ENCODE results near the gene CD3E.

CD3E gene

DNA sequence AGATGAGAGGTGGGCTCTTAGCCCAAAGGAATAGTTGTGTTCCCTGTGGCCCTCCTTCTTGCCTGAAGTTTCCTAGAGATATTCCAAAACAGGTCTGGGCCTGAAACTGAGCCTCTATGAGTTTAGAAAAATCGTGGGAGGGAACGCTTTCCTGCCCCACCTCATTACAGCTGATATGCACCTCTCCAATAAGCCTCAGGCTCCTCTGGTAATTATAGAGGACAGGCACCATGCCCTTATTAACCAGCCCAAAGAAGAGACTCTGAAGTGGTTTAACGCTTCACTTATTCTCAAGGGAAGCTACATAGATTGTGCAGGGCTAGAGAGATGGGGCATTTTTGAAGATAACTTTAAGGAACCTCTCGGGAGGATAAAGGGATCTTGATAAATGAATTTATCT, 37.0 kb upstream of the CD3E start:
- CTCF ChIA-PET: interaction anchor here (0.6 to 1.0 kb wide), 2 partner anchors 13 to 96 kb away, joined by 3 to 4 read pairs; no protein-coding TSS in a partner anchor
- POLR2A ChIA-PET: no interaction called here
- Histone ChIP-seq H3K4me3 (ENCODE audit: low read depth, low read length) (no peak overlapping the region), H3K27ac (ENCODE audit: extremely low read depth, low read depth, low read length) (no peak overlapping the region), H3K36me3 (ENCODE audit: control insufficient read depth in 2 of 2, insufficient read depth in 1 of 2, low read length in 2 of 2) (no peaks in the 10 kb centered on the region), H3K4me1 (ENCODE audit: control insufficient read depth, insufficient read depth, low read length) (no peaks in the 10 kb centered on the region), H3K9me3 (ENCODE audit: control insufficient read depth, insufficient read depth, low read depth, low read length) (no peaks in the 10 kb centered on the region)
- peak; percentile 96 for TF ChIP-seq SP7 (tag by site-specific recombination; IDR thresholded peaks at IDR 0.05)
- no peak for TF ChIP-seq ZNF654 (tag by site-specific recombination; IDR thresholded peaks at IDR 0.05; ENCODE audit: low read depth)
- TF ChIP-seq ZNF548 (tag by site-specific recombination; IDR thresholded peaks at IDR 0.05): no peak
- TF ChIP-seq GLI2 (tag by site-specific recombination; IDR thresholded peaks at IDR 0.05; ENCODE audit: borderline replicate concordance, low read depth): no peak
- TF ChIP-seq ZIC2 (tag by site-specific recombination; IDR thresholded peaks at IDR 0.05): no peak
- TF ChIP-seq ZNF664 (tag by site-specific recombination; IDR thresholded peaks at IDR 0.05): no peak

DNA sequence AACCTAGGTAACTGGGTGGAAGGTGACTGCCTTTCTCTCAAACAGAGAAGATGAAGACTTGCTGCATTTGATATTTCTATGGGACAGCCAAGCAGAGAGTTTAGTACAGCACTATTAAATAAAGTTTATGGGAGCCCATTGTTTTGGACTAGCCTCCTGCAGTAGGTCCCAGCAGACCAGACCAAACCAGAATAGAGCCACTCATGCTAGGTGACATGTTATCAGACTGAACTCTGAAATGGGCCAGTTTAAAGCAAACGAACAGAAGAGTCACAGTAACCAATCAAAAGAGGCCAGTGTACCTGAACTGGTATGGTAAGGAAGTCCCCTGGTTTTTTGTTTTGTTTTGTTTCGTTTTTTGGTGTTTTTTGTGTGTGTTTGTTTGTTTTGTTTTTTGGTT, 32.5 kb upstream of the CD3E start:
- Histone ChIP-seq H3K4me3 (ENCODE audit: low read depth, low read length) (no peak overlapping the region), H3K36me3 (ENCODE audit: control insufficient read depth in 2 of 2, insufficient read depth in 1 of 2, low read length in 2 of 2) (no peaks in the 10 kb centered on the region), H3K9me3 (ENCODE audit: control insufficient read depth, insufficient read depth, low read depth, low read length) (no peaks in the 10 kb centered on the region), H3K4me1 (ENCODE audit: control insufficient read depth, insufficient read depth, low read length) (no peaks in the 10 kb centered on the region), H3K27ac (ENCODE audit: extremely low read depth, low read depth, low read length) (no peak overlapping the region)
- TF ChIP-seq ZNF311 (tag by site-specific recombination; IDR thresholded peaks at IDR 0.05; ENCODE audit: borderline replicate concordance): no peak
- CTCF ChIA-PET: interaction anchor here (0.6 kb wide), 1 partner anchor 8 kb away, joined by 3 read pairs; the partner anchor contains the start of gene MPZL2
- POLR2A ChIA-PET: no interaction called here

DNA sequence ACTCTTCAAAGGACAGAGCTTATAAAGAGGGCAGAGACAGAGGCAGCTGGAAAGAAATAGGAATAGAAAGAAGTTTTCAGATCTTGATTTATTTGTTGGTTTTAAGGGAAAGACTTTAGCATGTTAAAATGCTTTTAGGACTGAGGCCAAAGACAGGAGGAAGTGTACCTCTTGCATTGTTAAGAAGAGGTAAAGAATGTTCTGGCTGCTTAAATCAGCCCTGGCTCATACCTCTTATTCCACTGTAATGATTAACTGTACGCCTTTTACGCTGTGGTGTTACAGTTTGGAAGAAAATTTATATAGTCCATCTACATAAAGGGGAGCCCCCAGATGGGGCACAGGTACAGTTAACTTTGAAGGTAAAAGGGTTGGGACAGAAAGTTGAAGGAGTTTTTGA, 30.3 kb upstream of the CD3E start:
- Histone ChIP-seq H3K4me3 (ENCODE audit: low read depth, low read length) (no peak overlapping the region), H3K36me3 (ENCODE audit: control insufficient read depth in 2 of 2, insufficient read depth in 1 of 2, low read length in 2 of 2) (no peaks in the 10 kb centered on the region), H3K4me1 (ENCODE audit: control insufficient read depth, insufficient read depth, low read length) (no peaks in the 10 kb centered on the region), H3K9me3 (ENCODE audit: control insufficient read depth, insufficient read depth, low read depth, low read length) (no peaks in the 10 kb centered on the region), H3K27ac (ENCODE audit: extremely low read depth, low read depth, low read length) (no peak overlapping the region)
- ChIA-PET CTCF (no interaction called here), POLR2A (no interaction called here)
- no peak for TF ChIP-seq ZNF19 (tag by site-specific recombination; IDR thresholded peaks at IDR 0.05; ENCODE audit: low read depth)
- TF ChIP-seq ZFP69B (tag by site-specific recombination; IDR thresholded peaks at IDR 0.05): no peak
- no peak for TF ChIP-seq ZFP41 (tag by site-specific recombination; IDR thresholded peaks at IDR 0.05; ENCODE audit: borderline replicate concordance)
- TF ChIP-seq ZNF311 (tag by site-specific recombination; IDR thresholded peaks at IDR 0.05; ENCODE audit: borderline replicate concordance): no peak
- TF ChIP-seq, protein P1, sequence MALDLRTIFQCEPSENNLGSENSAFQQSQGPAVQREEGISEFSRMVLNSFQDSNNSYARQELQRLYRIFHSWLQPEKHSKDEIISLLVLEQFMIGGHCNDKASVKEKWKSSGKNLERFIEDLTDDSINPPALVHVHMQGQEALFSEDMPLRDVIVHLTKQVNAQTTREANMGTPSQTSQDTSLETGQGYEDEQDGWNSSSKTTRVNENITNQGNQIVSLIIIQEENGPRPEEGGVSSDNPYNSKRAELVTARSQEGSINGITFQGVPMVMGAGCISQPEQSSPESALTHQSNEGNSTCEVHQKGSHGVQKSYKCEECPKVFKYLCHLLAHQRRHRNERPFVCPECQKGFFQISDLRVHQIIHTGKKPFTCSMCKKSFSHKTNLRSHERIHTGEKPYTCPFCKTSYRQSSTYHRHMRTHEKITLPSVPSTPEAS (tag by site-specific recombination; IDR thresholded peaks at IDR 0.05): no peak
- no peak for TF ChIP-seq ZNF24 (tag by site-specific recombination; IDR thresholded peaks at IDR 0.05)
- TF ChIP-seq, protein P2, sequence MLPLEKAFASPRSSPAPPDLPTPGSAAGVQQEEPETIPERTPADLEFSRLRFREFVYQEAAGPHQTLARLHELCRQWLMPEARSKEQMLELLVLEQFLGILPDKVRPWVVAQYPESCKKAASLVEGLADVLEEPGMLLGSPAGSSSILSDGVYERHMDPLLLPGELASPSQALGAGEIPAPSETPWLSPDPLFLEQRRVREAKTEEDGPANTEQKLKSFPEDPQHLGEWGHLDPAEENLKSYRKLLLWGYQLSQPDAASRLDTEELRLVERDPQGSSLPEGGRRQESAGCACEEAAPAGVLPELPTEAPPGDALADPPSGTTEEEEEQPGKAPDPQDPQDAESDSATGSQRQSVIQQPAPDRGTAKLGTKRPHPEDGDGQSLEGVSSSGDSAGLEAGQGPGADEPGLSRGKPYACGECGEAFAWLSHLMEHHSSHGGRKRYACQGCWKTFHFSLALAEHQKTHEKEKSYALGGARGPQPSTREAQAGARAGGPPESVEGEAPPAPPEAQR (tag by site-specific recombination; IDR thresholded peaks at IDR 0.05): no peak
- no peak for TF ChIP-seq ZNF549 (tag by site-specific recombination; IDR thresholded peaks at IDR 0.05)
- TF ChIP-seq, protein P3, sequence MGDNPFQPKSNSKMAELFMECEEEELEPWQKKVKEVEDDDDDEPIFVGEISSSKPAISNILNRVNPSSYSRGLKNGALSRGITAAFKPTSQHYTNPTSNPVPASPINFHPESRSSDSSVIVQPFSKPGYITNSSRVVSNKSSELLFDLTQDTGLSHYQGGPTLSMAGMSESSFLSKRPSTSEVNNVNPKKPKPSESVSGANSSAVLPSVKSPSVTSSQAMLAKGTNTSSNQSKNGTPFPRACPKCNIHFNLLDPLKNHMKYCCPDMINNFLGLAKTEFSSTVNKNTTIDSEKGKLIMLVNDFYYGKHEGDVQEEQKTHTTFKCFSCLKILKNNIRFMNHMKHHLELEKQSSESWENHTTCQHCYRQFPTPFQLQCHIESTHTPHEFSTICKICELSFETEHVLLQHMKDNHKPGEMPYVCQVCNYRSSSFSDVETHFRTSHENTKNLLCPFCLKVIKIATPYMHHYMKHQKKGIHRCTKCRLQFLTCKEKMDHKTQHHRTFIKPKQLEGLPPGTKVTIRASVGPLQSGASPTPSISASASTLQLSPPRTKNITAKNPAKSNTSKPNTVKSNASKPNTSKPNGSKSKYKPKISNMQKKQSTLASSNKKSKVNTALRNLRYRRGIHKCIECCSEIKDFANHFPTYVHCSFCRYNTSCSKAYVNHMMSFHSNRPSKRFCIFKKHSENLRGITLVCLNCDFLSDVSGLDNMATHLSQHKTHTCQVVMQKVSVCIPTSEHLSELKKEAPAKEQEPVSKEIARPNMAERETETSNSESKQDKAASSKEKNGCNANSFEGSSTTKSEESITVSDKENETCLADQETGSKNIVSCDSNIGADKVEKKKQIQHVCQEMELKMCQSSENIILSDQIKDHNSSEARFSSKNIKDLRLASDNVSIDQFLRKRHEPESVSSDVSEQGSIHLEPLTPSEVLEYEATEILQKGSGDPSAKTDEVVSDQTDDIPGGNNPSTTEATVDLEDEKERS (tag by site-specific recombination; IDR thresholded peaks at IDR 0.05): no peak
- TF ChIP-seq, protein P4, sequence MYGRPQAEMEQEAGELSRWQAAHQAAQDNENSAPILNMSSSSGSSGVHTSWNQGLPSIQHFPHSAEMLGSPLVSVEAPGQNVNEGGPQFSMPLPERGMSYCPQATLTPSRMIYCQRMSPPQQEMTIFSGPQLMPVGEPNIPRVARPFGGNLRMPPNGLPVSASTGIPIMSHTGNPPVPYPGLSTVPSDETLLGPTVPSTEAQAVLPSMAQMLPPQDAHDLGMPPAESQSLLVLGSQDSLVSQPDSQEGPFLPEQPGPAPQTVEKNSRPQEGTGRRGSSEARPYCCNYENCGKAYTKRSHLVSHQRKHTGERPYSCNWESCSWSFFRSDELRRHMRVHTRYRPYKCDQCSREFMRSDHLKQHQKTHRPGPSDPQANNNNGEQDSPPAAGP (tag by site-specific recombination; IDR thresholded peaks at IDR 0.05): no peak
- TF ChIP-seq OSR2 (tag by site-specific recombination; IDR thresholded peaks at IDR 0.05): no peak
- TF ChIP-seq ZNF596 (tag by site-specific recombination; IDR thresholded peaks at IDR 0.05): no peak
- no peak for TF ChIP-seq ZNF510 (tag by site-specific recombination; IDR thresholded peaks at IDR 0.05; ENCODE audit: insufficient replicate concordance)

All from HEK293 (cell line).